Keratinocyte (primary cell): ENCODE results near the gene FABP6. TPM values are rescaled to one million over a fixed set of nuclear protein-coding genes. Genes with fewer than 3 reads are reported as not detected.

Source experiments
- DNase-seq: peaks from one replicate; pipeline ENCODE4 v3.0.0-alpha.2; 2011; ENCODE audit warnings: low read depth, missing footprints, low spot score
- FAIRE-seq: peaks from 2 replicates; lab custom pipeline; 2011; peaks lifted over from hg19 to GRCh38; lab: Jason Lieb, UNC
- H2AFZ ChIP-seq: 2 replicates; pipeline ENCODE4 v1.6.0; 2012; ENCODE audit warnings: low read length, control low read depth, inconsistent platforms; ENCODE audit not compliant: control insufficient read depth
- H3K27ac ChIP-seq: 2 replicates; pipeline ENCODE4 v1.5.1; 2011; ENCODE audit warnings: low read length; ENCODE audit not compliant: control insufficient read depth, insufficient read depth
- H3K27me3 ChIP-seq: 3 replicates; pipeline ENCODE4 v1.6.0; 2011; ENCODE audit warnings: low read length; ENCODE audit not compliant: control insufficient read depth, insufficient read depth; ENCODE audit errors: extremely low read depth
- H3K36me3 ChIP-seq, 2 experiments: 2 replicates in 1 of 2; 3 replicates in 1 of 2; pipeline ENCODE4 v1.5.1; 2011; ENCODE audit warnings: low read length in 2 of 2, mild to moderate bottlenecking in 1 of 2; ENCODE audit not compliant: control insufficient read depth in 2 of 2, insufficient read depth in 2 of 2; ENCODE audit errors: extremely low read depth in 1 of 2
- H3K4me1 ChIP-seq: 3 replicates; pipeline ENCODE4 v1.5.1; 2011; ENCODE audit warnings: low read length; ENCODE audit not compliant: control insufficient read depth, insufficient read depth; ENCODE audit errors: extremely low read depth
- H3K4me2 ChIP-seq: 3 replicates; pipeline ENCODE4 v1.6.0; 2011; ENCODE audit warnings: low read depth, low read length; ENCODE audit not compliant: control insufficient read depth, insufficient read depth; ENCODE audit errors: extremely low read depth
- H3K4me3 ChIP-seq, 3 experiments: fragments of 200-600 bp in 1 of 3; sonication (generic) in 1 of 3; 2 replicates in 2 of 3; 3 replicates in 1 of 3; pipeline ENCODE4 v1.5.1; 2011 to 2016; ENCODE audit warnings: low read length in 3 of 3, mild to moderate bottlenecking in 3 of 3, control low read depth in 2 of 3, inconsistent platforms in 1 of 3, low read depth in 1 of 3, mixed read lengths in 1 of 3, mixed run types in 1 of 3, moderate library complexity in 1 of 3; ENCODE audit not compliant: control insufficient read depth in 2 of 3, insufficient read depth in 2 of 3; ENCODE audit errors: extremely low read depth in 1 of 3
- H3K79me2 ChIP-seq: 2 replicates; pipeline ENCODE4 v1.6.0; 2012; ENCODE audit warnings: low read length; ENCODE audit not compliant: control insufficient read depth, insufficient read depth
- H3K9ac ChIP-seq: 3 replicates; pipeline ENCODE4 v1.6.0; 2011; ENCODE audit warnings: low read length; ENCODE audit not compliant: control insufficient read depth, insufficient read depth; ENCODE audit errors: extremely low read depth
- H3K9me1 ChIP-seq: 3 replicates; pipeline ENCODE4 v1.6.0; 2011; ENCODE audit warnings: low read length; ENCODE audit not compliant: control insufficient read depth, insufficient read depth; ENCODE audit errors: extremely low read depth
- H3K9me3 ChIP-seq: 2 replicates; pipeline ENCODE4 v1.5.1; 2012; ENCODE audit warnings: low read depth, low read length; ENCODE audit not compliant: control insufficient read depth
- H4K20me1 ChIP-seq: 3 replicates; pipeline ENCODE4 v1.6.0; 2011; ENCODE audit warnings: low read length; ENCODE audit not compliant: control insufficient read depth, insufficient read depth; ENCODE audit errors: extremely low read depth
- CTCF ChIP-seq, 3 experiments: IDR thresholded peaks in 1 of 3; conservative IDR thresholded peaks in 1 of 3; optimal IDR thresholded peaks in 1 of 3; 2 replicates in 2 of 3; 3 replicates in 1 of 3; pipeline versions ENCODE3 to v1.5.1; 2011; ENCODE audit warnings: low read length in 3 of 3, mild to moderate bottlenecking in 3 of 3, moderate library complexity in 2 of 3, control low read depth in 1 of 3, inconsistent platforms in 1 of 3; ENCODE audit not compliant: insufficient read depth in 2 of 3; ENCODE audit errors: extremely low read depth in 1 of 3
- EZH2 ChIP-seq: IDR thresholded peaks from one replicate; pipeline ENCODE4 v1.6.1; 2012; ENCODE audit warnings: inconsistent platforms, mild to moderate bottlenecking, low read length, moderate library complexity
- dilution Hi-C: fragments of 300-500 bp; cut with MboI; formaldehyde crosslinking; loops from one replicate; pipeline ENCODE4 v1.7.0; 2020; ENCODE audit warnings: low sequenced_read_pairs; ENCODE audit not compliant: extremely low pct_ligation_motif_present
- polyA plus RNA-seq, 5 experiments: library from polyadenylated mRNA; depleted of rRNA in 3 of 5; stranded (reverse) in 3 of 5; stranded (forward) in 1 of 5; unstranded in 1 of 5; fragments of >200 nt; gene quantifications; 1 replicate in 1 of 5; 2 replicates in 3 of 5; 3 replicates in 1 of 5; pipeline versions ENCODE4 v1.2.1 to v1.2.3, GENCODE V29; 2011 to 2012; ENCODE audit warnings: missing spikeins in 2 of 5, low read depth in 1 of 5, low replicate concordance in 1 of 5

Gene FABP6
- polyA plus RNA-seq, 1 donor (not counting 4 experiments of a cell fraction or from before 2014, with no cell fraction given), result 0.25 TPM

- Histone ChIP-seq H3K9me1 (no peaks in the 10 kb centered on the region), H3K4me1 (peaks cover 9% of the 10 kb centered on the region), H3K9me3 (no peaks in the 10 kb centered on the region), H3K4me3 (no peak overlapping the region), H3K4me2 (no peak overlapping the region), H3K79me2 (no peaks in the 10 kb centered on the region), H3K27me3 (no peaks in the 10 kb centered on the region), H3K36me3 (no peaks in the 10 kb centered on the region), H2AFZ (no peak overlapping the region), H4K20me1 (no peaks in the 10 kb centered on the region), H3K9ac (no peak overlapping the region), H3K27ac (no peak overlapping the region)
- DNase-seq (peak; percentile 33), FAIRE-seq (peak; percentile 59)
- no peak for TF ChIP-seq CTCF (optimal IDR thresholded peaks at IDR 0.05 in 1 of 3, IDR thresholded peaks at IDR 0.05 in 1 of 3, conservative IDR thresholded peaks at IDR 0.05 in 1 of 3; ENCODE audit: extremely low read depth in 1 of 3, insufficient read depth in 2 of 3, low read length in 3 of 3)
- TF ChIP-seq EZH2, result no peak
- dilution Hi-C loops, result no loop called here
These were observed 3.9 kb downstream of the FABP6 start for GRCh38 chr5:160233215-160233614.

- Histone ChIP-seq H3K9me3 (no peaks in the 10 kb centered on the region), H2AFZ (no peak overlapping the region), H4K20me1 (no peaks in the 10 kb centered on the region), H3K27ac (no peak overlapping the region), H3K9me1 (no peaks in the 10 kb centered on the region), H3K27me3 (no peaks in the 10 kb centered on the region), H3K36me3 (no peaks in the 10 kb centered on the region), H3K4me2 (no peak overlapping the region), H3K79me2 (no peaks in the 10 kb centered on the region), H3K4me3 (no peak overlapping the region), H3K4me1 (peaks cover 8% of the 10 kb centered on the region), H3K9ac (no peak overlapping the region)
- no peak for TF ChIP-seq EZH2
- dilution Hi-C loops, result no loop called here
- DNase-seq (no peak), FAIRE-seq (no peak)
These were observed 6.4 kb downstream of the FABP6 start for GRCh38 chr5:160235731-160236130.

GRCh38 chr5:160237571-160238093, 8.3 kb downstream of the FABP6 start:
- Histone ChIP-seq H3K79me2 (no peaks in the 10 kb centered on the region), H3K27me3 (no peaks in the 10 kb centered on the region), H2AFZ (no peak overlapping the region), H3K9me3 (no peaks in the 10 kb centered on the region), H3K4me3 (no peak overlapping the region), H3K27ac (no peak overlapping the region), H3K9me1 (no peaks in the 10 kb centered on the region), H3K4me2 (no peak overlapping the region), H4K20me1 (no peaks in the 10 kb centered on the region), H3K36me3 (no peaks in the 10 kb centered on the region), H3K9ac (no peak overlapping the region), H3K4me1 (no peaks in the 10 kb centered on the region)
- dilution Hi-C loops, result no loop called here
- no peak for DNase-seq
- FAIRE-seq, result no peak
- TF ChIP-seq EZH2, result no peak
- no peak for TF ChIP-seq CTCF (optimal IDR thresholded peaks at IDR 0.05 in 1 of 3, IDR thresholded peaks at IDR 0.05 in 1 of 3, conservative IDR thresholded peaks at IDR 0.05 in 1 of 3; ENCODE audit: extremely low read depth in 1 of 3, insufficient read depth in 2 of 3, low read length in 3 of 3)
